GM19328 (cell line): ENCODE data around the gene KIRREL3.

ENCODE experiments used
- ATAC-seq: cut with Tn5 transposase; IDR thresholded peaks from one replicate; pipeline ENCODE4 v1.9.1; 2021; ENCODE audit warnings: mild to moderate bottlenecking, moderate library complexity; ENCODE audit not compliant: unreplicated experiment

The KIRREL3 gene

DNA sequence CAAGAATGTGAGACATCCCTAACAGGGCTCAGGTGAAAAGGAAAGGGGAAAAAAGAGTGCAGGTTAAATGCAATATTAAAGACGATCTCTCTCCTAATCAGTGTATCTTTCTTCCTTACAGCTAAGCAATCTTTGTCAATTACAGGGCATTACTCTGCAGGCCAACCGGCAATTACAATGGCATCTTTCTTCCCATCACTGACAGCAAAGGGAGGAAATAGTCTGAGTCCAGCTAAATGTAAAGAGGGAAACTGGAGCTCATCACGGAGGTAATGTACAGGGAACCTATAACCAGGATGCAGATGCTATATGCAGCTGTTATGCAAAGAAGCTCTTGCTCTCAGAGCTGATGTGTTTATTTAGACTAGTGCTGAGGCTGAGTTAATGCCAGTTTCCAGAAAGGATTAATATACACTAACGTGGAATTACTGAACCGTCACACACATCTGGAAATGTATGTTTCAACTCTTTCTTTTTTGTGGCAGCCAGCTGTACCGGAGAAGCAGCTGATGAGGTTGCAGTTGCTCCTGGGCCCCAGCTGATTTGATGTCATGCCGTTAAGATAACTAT, 121.6 kb downstream of the KIRREL3 start:
- ATAC-seq: no peak

- ATAC-seq: no peak
Observed at GRCh38 chr11:126874831-126875230, 125.7 kb downstream of the KIRREL3 start.

GRCh38 chr11:126874276-126874675, 126.3 kb downstream of the KIRREL3 start:
- no peak for ATAC-seq

GRCh38 chr11:126871792-126872191, 128.8 kb downstream of the KIRREL3 start:
- no peak for ATAC-seq

- ATAC-seq: no peak
Observed at GRCh38 chr11:126870021-126870420, 130.5 kb downstream of the KIRREL3 start.

- ATAC-seq: no peak
Observed at GRCh38 chr11:126868741-126869140, 131.8 kb downstream of the KIRREL3 start.

DNA sequence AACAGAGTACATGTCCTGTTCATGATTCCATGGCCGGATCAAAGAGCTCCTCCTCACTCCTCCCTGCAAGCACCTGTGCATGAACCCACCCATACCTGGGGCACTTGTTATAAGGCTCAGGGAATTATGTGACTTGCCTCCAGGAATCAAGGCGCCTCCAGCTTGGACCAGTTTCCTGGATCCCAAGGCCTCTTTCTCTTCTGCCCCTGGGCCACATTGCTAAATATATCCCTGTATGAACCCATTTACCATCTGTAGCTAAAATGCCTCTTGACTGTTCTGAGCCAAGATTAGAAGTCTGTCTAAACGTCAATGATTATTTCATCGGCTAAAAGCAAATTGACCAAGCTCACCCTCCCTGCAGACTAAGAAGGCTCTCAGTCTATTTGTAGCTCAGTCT, 135.6 kb downstream of the KIRREL3 start:
- no peak for ATAC-seq

DNA sequence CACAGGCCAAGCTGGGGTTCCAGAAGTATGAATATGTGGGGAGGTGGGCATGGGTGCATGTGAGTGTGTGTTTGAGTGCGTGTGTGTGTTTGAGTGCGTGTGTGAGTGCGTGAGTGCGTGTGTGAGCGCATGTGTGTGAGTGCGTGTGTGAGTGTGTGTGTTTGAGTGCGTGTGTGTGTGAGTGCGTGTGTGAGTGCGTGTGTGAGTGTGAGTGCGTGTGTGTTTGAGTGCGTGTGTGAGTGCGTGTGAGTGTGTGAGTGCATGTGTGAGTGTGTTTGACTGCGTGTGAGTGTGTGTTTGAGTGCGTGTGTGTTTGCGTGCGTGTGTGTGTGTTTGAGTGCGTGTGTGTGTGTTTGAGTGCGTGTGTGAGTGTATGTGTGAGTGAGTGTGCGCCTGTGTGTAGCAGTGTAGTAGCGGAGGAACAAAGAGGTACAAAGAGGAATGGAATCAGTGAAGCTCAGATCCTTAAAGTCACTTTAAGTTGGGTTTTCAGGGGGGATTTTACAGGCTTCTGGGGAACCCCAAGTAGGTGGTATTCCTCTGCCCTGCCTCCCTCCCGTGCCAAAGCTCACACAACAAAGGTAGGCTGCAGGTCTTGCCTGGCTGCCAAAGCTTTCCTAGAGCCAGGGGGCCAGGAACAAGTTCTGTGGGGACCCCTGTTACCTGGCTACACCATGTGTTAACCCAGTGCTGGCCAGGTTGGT, 137.1 kb downstream of the KIRREL3 start:
- no peak for ATAC-seq

DNA sequence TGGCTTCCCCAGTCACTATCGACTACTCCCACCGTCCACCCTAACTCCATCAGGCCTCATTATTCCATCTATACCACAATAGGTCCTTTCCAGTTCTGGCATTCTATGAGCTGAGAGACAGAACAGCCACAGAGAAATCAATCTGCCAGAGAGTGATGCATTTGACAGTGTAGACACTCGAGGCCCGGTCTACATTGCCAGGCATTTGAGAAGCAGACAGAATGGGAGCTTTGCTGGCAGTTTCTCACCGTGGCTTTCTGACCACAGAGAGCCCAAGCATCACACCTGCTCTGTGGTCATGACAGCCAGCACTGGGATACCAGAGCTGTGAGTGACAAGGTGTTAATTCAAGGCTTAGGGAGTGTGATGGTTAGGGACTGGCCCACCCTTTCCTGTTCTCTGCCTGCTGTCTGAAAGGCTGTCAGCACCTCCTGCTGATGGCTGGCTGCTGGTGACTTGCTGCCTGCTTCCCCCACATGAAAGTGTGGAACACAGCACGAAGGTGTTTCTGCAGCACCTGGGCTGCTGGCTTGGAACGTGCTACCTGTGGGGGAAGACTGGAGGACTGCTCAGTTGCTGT, 137.8 kb downstream of the KIRREL3 start:
- no peak for ATAC-seq

DNA sequence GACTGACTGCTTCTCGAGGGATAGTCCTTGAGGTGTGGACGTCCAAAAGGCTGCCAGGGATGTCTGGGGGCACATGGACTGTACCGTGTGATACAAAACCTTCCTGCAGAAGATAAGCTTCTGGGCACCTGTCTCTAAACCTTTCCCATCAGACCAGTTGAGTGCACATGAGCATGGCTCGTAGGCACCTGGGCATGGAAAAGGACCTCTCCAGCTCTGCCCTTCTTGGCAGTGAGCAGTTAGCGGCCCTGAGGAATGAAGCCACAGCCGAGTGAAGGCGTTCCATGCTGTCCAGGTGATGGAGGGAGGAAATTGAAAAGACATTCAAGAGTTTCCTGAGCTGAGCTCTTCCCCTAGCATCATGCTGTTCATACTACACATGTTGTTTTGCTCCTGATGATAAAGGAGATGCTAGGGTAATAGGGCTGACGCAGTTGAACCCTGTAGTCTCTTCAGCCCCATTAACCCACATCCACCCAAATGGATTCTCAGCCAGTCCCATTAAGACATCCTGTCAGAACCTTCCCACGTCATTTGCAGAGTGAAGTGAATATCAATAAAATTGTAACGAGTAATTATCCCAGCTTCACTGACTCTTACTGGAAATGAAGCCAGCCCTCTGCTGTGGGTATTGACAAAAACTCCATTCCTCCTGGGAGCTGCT, 138.6 kb downstream of the KIRREL3 start:
- ATAC-seq: no peak

- ATAC-seq: no peak
Observed at GRCh38 chr11:126857860-126858808, 142.4 kb downstream of the KIRREL3 start.

- no peak for ATAC-seq
Observed at GRCh38 chr11:126855536-126855935, 145.0 kb downstream of the KIRREL3 start.

DNA sequence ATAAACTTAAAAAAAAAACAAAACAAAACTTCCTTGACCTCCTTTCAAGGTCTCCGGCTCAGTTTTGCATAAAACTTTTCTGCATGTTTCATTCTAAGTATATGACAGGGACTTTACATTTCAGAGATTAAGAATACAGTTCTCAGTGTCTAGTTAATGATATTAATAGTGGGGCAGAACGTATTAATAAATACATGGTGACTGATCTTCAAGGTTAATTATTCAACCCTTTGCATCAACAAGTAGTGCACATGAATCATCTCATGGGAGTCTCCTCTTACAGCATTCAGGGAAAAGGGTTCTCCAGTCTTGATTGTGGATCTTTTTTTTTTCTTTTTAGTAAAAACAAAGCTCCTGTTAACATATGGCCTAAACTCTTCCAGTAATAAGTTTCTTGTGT, 146.8 kb downstream of the KIRREL3 start:
- no peak for ATAC-seq

- no peak for ATAC-seq
Observed at GRCh38 chr11:126844789-126845188, 155.8 kb downstream of the KIRREL3 start.

DNA sequence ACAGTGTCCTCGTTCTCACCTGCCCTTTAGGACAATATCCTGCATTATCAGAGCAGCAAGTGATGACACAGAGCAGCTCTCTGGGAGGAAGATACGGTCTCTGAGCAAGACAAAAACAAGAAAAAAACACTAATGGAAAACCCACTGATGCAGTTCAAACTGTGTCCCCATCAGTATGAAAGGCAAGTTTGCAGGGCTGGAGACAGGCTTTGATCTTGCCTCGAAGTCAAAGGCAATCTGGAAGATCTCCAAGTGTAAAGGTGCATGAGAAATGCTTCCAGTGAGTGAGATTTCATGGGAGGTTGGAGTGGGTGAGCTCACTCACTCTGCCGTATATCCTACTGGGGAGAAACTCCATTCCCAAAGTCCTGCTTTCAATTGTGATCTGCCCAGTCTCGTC, 157.5 kb downstream of the KIRREL3 start:
- no peak for ATAC-seq

DNA sequence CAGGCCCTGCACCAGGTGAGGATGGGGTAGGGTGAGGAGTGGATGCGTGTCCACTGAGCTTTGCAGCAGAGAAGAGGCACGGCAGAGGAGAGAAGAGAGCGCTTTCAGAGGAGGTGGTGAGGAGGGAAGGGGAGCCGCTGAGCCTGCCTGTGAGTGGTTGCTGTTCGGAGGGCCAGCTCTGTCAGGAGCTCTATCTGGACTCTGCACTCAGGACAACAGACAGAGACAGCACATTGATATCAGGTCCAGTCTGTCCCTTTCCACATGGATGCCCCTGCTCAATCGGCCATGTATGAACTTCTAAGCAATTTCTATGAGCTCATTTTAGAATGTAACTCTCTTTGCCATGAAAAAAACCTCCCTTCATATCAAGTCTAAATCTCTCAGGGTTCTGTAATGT, 158.6 kb downstream of the KIRREL3 start:
- no peak for ATAC-seq

DNA sequence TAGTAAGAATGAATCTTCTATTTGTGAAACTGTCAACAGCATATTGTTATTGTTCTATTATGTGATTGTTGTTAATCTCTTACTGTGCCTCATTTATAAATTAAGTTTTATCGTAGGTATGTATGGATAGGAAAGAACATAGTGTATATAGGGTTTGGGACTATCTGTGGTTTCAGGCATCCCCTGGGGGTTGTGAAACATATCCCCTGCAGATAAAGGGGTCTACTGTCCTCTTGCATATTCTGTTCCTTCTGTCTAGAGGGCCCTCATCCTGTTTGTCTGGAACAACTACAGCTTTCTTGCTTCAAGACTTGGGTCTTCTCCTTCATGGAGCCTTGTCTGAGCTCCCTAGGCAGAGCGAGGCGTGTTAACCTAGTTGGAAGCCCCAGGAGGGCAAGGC, 159.6 kb downstream of the KIRREL3 start:
- ATAC-seq: no peak

DNA sequence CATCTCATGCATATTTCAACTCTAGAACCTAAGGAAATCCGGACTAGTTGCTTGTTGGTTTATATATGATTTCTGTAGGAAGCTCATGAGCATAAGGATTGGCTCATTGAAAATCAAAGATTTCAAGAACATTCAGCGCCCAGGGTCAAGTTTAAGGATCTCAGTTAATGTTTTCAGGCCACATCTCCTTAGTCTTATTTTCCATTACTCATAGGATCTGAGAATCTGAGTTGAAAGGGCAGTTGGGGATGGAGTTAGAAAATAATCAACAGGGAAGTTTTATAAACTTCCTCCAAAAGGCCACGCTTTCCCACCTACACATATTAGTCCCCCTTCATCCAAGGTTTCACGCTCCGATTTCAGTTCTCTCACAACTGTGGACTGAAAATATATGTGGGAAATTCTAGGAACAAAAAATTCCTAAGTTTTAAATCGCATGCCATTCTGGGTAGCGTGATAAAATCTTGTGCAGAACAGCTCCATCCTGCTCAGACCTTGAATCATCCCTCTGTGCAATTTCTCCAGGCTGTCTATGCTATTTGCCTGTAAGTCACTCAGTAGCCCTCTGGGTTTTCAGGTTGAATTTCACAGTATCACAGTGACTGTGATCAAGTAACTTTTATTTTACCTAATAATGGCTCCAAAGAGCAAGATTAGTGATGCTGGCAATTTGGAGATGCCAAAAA, 160.2 kb downstream of the KIRREL3 start:
- ATAC-seq: no peak

- no peak for ATAC-seq
Observed at GRCh38 chr11:126839496-126839895, 161.1 kb downstream of the KIRREL3 start.

DNA sequence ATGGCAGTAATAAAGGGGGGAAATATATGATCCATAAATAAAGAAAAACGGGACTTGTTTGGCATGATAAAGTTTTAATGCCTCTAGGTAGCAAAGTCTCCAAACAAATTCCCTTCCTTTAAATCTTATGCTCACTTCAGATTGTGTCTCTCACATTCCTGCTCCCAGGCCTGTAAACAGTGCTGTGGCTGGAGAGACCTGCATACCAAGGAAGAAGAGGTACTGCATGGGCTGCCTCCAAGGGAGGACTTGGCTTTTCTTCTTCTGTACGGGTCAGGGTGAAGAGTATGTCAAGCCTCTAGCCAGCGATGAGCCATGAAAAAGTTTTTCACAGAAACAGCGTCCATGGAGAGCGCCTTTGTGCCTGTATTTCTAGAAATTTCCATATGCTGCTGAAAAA, 161.8 kb downstream of the KIRREL3 start:
- no peak for ATAC-seq
